ENCODE data around the gene DGKK. TPM values are rescaled to one million over a fixed set of nuclear protein-coding genes. Genes with fewer than 3 reads are reported as not detected.
"Not testable (repeated sequence)": the region's sequence is repeated elsewhere in the genome, so short reads cannot be mapped to it uniquely, and the experiment has no call there.

DGKK gene
- total RNA-seq, 1 donor from 2014 or later = not detected

DNA sequence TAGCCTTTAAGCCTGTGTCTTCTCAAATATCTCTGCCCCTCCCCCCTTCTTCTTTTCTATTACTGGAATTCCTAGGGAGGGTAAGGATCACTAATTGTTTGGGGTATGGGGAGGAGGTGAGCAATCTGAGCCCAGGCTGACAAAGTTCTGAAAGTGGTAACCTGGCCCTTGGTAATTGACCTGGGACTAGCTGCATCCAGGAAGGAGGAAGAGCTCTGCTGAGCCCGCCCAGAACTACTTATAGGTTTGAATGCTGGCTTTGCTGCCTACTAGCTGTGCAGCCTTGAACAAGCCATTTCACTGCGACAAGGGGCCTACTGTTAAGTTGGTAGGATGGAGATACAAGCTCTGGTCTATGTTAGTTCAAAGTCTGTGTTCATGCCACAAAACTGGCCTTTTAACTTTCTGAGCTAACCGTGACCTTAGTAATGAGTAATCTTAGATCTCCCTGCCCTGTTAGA, 37.8 kb downstream of the DGKK start:
- intact Hi-C loops (cut with DNase I) = no loop called here
- no peak for ATAC-seq

DNA sequence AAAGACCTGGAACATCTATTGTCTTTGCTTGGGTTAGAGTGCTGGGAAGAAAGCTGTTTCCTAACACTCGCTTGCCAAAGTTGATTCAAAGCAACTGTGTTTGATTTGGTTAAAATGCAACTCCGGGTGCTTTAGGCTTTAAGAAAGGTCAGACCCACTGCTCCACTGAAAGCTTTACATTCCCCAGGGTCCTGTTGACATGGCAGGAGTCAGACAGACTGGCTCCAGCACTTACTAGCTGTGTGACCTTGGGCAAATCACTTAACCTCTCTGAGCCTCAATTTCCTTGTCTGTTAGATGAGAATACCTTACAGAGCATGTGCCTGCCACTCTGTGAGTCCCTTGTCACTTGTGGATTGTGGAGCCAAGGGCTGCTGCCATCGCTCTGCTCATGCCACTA, 39.0 kb downstream of the DGKK start:
- ATAC-seq (no peak), DNase-seq (ENCODE audit: low spot score) (no peak)
- intact Hi-C loops (cut with DNase I) = no loop called here

More for the DNA sequence above, 37.8 kb downstream of the DGKK start:
- no peak for DNase-seq (ENCODE audit: low spot score)

DNA sequence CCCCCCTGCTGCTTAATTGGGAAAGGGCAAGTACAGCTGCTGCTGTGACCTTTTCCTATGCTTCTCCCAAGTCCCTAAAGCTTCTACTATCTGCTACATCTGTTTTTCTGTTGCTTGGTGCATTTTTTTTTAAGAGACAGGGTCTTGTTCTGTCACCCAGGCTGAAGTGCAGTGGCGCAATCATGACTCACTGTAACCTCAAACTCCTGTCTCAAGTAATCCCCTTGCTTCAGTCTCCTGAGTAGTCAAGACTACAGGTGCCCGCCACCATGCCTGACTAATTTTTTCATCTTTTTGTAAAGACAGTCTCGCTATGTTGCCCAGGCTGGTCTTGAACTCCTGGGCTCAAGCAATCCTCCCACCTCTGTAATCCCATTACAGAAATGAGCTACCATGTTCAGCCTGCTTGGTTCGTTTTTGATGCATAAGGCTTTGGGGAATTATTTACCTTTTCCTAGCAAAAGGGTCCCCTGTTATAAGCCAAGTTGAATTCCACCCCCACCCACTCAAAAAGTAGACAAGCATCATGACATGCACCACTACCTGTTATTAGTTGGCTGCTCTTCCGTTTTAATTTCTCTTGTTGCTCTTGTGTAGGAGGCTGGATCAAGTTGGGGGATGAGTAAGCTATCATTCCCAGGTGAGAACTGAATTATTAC, 39.6 kb downstream of the DGKK start:
- ATAC-seq (no peak), DNase-seq (ENCODE audit: low spot score) (no peak)
- intact Hi-C loops (cut with DNase I) = no loop called here

DNA sequence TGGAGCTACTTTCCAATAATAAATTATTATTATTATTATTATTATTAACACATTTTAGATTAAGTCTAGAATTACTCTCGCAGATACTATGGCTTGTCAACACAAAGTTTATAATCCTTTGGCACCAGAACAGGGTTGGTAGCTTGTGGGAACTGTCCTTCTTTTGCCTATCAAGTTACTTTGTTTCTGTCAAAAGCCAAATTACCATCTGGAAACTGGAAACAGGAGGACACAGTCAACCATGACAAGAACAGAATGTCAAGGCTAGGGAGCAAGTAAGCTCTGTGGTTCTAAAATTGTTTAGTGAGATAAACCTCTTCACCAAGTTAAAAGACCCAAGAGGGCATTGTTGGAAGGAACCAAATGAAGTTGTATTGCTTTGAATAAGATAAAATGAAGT, 42.5 kb downstream of the DGKK start:
- intact Hi-C loops (cut with DNase I) = no loop called here
- ATAC-seq (no peak), DNase-seq (ENCODE audit: low spot score) (no peak)

DNA sequence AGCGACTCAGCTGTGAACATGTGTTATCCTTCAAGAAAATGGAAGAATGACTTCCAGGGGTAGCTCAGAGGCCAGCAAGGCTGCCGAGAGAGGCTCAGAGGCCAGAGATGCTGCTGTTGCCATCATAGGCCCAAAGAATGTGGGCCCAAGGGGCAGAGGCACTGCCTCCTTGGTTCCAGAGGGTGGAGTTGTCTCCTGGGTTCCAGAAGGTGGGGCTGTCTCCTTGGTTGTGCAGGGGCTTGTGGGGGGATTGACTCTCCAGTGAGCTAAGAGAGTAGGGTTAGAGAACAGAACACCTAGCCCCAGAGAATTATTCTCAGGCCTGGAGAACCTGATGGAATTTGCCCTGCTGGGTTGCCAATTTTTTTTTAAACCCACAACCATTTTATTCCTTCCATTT, 62.6 kb downstream of the DGKK start:
- no peak for DNase-seq (ENCODE audit: low spot score)
- ATAC-seq = no peak
- intact Hi-C loops (cut with DNase I) = no loop called here

DNA sequence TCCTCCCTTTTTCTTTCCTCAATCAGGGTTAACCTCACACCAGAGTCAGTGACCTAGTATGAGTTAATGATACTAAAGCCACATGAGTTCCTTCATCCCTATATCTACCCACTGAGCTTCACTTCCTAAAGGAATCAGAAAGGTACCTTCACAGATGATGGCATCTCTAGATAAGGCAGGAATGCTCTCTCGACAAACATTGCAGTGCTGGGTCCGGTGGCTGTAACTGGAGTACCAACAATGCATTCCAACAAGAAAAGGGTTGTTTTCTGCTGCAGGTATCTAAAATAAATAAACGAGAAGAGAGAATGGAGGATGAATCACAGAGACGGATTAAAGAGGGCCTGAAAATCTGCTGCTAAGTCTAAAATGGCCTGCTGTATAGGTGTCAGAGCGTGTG, 66.7 kb downstream of the DGKK start:
- intact Hi-C loops (cut with DNase I) = no loop called here
- ATAC-seq = no peak
- no peak for DNase-seq (ENCODE audit: low spot score)

DNA sequence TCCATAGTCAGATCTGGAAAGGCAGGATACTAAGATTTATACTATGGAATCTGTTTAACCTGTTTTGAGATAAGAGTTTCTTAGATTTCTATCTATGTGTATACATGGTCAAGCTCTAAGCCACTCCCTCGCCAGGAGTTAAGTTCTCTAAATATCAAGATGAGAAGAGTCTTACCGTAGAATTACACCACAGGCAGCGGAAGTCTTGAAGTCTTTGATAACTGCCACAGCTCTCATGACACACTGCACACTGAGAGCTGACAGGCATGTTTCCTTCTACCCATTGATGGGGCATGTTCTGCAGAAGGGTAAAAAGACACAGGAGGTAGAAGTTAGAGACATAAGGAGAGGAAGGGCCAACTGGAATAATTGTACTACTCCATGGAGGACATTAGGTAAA, 67.7 kb downstream of the DGKK start:
- no peak for DNase-seq (ENCODE audit: low spot score)
- intact Hi-C loops (cut with DNase I) = no loop called here
- no peak for ATAC-seq

DNA sequence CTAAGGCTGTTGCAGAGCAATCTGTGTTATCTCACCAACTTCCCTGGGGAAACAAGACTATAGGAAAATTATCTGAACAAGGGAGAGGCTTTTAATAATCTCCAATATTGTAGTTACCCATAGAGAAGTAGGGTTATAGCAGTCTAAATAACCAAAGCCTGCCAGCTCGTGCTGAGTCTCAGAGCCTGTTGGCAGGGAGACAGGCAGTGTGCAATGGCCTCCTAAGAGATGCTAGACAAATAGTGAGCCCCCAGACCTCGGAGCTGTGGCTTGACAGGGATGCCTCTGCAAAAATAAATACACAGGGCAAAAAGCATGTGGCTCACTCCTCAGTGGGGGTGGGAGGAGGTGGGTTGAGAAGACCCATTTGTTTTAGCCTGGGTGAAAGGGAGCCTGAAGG, 76.7 kb downstream of the DGKK start:
- DNase-seq (ENCODE audit: low spot score) (no peak), ATAC-seq (no peak)
- intact Hi-C loops (cut with DNase I) = no loop called here

DNA sequence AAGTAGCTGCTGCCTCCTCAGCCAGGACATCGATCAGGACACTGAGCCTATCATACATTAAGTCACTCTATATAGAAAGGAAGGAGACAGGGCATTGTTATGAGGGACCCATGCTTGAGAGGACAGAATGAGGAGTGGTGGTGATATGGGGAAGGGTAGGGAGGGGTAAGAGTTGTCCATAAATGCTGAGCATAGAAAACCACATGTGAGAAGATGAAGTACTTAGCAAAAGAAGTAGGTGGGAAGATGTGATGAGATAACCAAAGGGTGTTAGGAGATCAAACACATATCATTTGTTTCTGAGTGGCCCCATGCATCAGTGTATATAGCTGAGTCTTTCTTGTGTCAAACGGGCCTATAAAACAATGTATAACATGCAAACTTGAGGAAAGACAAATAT, 84.1 kb downstream of the DGKK start:
- intact Hi-C loops (cut with DNase I) = no loop called here

DNA sequence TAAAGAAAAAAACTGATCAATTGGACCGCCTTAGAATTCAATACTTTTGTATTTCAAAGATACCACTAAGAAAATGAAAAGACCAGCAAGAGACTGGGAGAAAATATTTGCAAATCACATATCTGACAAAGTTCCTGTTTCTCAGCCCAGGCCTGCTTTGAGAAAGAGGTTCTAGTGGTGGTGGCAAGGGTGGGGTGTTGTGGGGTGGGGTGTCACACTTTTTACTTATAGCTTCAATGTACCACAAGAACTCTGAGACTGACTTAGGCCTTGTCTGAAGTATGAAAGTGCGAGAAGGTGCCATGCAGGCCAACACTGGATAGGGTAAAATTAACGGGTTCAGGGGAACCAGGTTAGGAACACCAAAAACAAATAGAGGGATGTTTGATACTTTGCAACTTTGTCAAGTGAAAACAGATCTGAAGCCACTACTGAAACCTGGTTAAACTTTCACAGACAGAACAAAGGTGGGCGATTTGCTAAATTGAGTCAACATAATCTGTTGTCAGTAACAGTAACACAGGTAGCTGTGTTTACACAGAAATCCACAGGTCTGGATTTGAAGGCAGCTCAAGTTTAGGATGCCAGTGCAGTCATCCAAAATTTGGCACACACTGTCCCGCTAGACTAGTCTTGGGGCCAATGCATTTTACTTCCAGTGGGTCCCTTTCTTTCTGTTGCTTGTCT, 88.8 kb downstream of the DGKK start:
- no peak for ATAC-seq
- DNase-seq (ENCODE audit: low spot score) = no peak
- intact Hi-C loops (cut with DNase I) = no loop called here

More for the DNA sequence above, 84.1 kb downstream of the DGKK start:
- ATAC-seq (no peak), DNase-seq (ENCODE audit: low spot score) (no peak)

DNA sequence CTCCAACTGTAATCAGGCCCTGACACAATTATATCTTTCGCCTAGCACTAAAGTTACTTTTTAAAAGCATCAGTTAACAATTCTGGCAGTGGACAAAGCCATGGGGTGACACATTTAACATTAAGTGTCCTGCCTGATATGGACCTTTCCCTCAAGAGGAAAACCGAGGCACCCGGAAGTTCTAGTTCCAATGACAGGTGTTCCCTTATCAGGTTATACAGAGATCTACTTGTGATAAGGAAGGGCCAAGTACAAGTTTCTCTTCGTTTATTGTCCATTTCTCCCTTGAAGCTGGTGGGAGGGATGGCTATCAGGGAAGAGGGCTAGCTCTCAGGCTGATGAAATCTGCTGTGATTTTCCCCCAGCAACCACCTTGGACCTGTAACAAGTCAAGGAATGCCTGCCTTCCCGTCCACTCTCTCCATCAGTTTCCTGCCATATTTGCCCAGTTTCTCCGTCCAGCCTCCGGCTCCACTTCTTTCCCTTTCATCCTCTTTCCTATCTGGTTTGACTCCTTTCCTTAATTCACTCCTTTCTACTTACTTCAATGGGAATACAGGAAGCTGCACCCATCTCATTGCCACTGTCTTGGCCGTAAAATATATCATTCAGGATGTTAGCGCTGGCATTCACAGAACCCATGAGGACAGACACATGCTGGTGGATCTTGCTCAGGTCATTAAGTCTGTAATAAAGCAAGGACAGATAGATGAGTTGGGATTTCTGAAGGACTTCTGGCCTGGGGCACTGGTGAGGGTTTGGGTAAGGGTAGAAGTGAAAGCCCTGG, 95.0 kb downstream of the DGKK start:
- intact Hi-C loops (cut with DNase I) = no loop called here
- no peak for DNase-seq (ENCODE audit: low spot score)

DNA sequence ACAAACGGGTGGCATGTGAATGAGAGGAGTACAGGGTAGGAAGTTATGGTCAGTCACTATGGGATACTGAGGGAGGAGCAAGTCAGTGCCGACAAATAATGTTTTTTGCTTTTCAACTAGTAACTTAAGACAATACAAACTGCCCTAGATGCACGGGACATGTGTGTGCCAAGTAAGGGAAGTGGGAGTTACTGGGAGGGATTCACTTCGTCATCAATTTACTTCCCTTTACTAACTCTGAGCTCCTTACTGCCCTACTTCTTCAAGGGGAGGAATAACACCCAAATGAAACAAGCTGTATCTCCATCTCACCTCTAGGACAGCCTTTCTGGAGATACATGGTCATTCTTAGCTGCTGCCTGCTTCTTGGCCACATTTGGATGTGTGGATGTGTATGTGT, 97.7 kb downstream of the DGKK start:
- DNase-seq (ENCODE audit: low spot score) = no peak
- intact Hi-C loops (cut with DNase I) = no loop called here
- no peak for ATAC-seq

More for the DNA sequence above, 95.0 kb downstream of the DGKK start:
- no peak for ATAC-seq

DNA sequence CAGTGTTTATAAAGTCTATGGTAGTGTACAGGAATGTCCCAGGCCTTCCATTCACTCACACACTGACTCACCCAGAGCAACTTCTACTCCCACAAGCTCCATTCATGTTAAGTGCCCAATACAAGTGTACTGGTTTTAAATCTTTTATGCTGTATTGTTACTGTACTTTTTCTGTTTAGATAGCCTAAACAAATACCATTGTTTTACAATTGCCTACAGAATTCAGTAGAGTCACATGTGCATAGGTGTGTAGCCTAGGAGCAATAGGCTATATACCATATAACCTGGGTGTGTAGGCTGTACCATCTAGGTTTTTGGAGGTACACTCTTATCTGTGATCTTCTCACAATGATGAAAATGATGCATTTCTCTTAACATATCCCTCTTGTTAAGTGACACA, 126.7 kb downstream of the DGKK start:
- DNase-seq (ENCODE audit: low spot score) (no peak), ATAC-seq (no peak)
- intact Hi-C loops (cut with DNase I) = no loop called here

DNA sequence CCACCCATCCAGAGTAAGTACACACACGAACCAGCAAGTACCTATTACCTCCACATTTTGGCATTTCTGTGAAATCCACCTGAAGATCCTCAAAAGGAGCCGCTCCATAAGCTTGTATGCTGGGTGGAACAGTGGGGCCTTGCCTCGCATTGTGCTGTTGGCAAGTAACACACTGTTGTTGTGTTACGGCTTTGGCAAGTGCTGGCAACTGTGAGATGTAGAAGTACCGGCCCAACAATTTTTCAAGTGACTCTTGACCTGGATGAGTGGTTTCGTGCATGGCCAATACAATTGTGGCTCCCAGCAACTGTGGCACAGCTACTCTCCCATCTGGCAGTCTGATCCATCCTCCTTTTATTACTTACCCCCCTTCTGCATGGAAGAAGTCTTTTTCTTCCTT, 137.3 kb downstream of the DGKK start:
- intact Hi-C loops (cut with DNase I) = no loop called here
- no peak for ATAC-seq
- no peak for DNase-seq (ENCODE audit: low spot score)

DNA sequence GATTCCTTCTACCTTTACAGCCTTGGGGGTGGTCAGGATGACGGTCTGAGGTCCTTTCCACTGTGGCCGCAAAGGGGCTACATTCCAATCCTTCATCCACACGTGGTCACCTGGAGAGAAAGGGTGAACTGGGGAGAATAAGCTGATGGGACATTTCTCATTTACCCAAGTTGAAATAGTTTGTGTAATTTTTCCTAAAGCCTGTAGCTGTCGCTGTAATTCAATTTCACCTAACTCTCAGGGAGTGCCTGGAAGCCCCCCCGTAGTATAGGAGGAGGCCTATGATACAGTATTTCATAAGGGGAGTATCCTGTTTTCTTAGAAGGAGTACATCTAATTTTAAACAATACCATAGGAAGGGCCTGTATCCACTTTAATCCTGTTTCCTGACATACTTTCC, 138.0 kb downstream of the DGKK start:
- intact Hi-C loops (cut with DNase I); DNase-seq (ENCODE audit: low spot score); ATAC-seq: not testable (repeated sequence)

DNA sequence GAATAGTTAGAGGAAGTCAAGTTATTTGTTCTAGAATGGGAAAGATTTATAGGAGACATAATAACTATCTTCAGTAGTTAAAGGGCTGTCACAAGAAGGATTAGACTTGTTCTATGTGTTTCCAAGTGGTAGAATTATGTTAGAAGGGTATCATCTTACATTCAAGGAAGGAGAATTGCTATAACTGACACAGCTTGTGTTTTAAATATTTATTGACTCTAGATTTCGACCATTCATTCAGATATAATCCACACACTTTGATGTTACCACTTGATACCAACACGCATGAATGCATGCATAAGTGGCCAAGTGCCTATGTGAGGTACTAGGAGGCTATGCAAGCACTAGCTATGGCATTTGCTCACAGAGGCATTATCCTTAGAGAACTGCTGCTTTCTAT, 143.4 kb downstream of the DGKK start:
- intact Hi-C loops (cut with DNase I) = no loop called here
- no peak for DNase-seq (ENCODE audit: low spot score)
- ATAC-seq = no peak
